Gastroesophageal sphincter (tissue), 4 donors: ENCODE data around the gene AKAP13. TPM values are rescaled to one million over a fixed set of nuclear protein-coding genes. Genes with fewer than 3 reads are reported as not detected.
"Not testable (repeated sequence)": the region's sequence is repeated elsewhere in the genome, so short reads cannot be mapped to it uniquely, and the experiment has no call there.

Experiments used
- ATAC-seq: fragments of 150-250 bp; one replicate; pipeline ENCODE4 v1.9.1; 2016; ENCODE audit warnings: mild to moderate bottlenecking, moderate library complexity
- H3K27ac ChIP-seq, 4 donors: fragments of 200-600 bp; sonication (generic) in 3 of 4; 1 replicate in 3 of 4; 2 replicates in 1 of 4; pipeline ENCODE4 v1.5.1; 2016 to 2019
- H3K27me3 ChIP-seq: fragments of 200-600 bp; sonication (generic); one replicate; pipeline ENCODE4 v1.5.1; 2019
- H3K36me3 ChIP-seq, 2 donors: fragments of 200-600 bp; sonication (generic); one replicate each; pipeline ENCODE4 v1.5.1; 2019; ENCODE audit warnings: control low read depth in 1 of 2
- H3K4me1 ChIP-seq, 3 donors: fragments of 200-600 bp; sonication (generic); 1 replicate in 2 of 3; 2 replicates in 1 of 3; pipeline ENCODE4 v1.5.1; 2016 to 2019; ENCODE audit warnings: control low read depth in 2 of 3
- H3K4me3 ChIP-seq, 2 donors: fragments of 200-600 bp; sonication (generic); one replicate each; pipeline ENCODE4 v1.5.1; 2019; ENCODE audit warnings: mild to moderate bottlenecking in 1 of 2, moderate library complexity in 1 of 2
- H3K9me3 ChIP-seq, 3 donors: fragments of 200-600 bp; sonication (generic); one replicate each; pipeline ENCODE4 v1.5.1; 2017 to 2019; ENCODE audit warnings: control low read depth in 2 of 3
- EP300 ChIP-seq: sonication (generic); formaldehyde crosslinking; IDR thresholded peaks from one replicate; pipeline ENCODE4 v1.6.1; 2017; ENCODE audit warnings: antibody characterized with exemption, mild to moderate bottlenecking
- POLR2A ChIP-seq, 2 donors: fragments of 450-650 bp; IDR thresholded peaks; one replicate each; pipeline ENCODE4 v1.6.1; 2017; ENCODE audit warnings: antibody characterized with exemption in 2 of 2, mild to moderate bottlenecking in 2 of 2, moderate library complexity in 1 of 2
- POLR2AphosphoS5 ChIP-seq: sonication (generic); formaldehyde crosslinking; IDR thresholded peaks from one replicate; pipeline ENCODE4 v1.6.1; 2017; ENCODE audit warnings: antibody characterized with exemption
- WGBS, 2 donors: methylation state at CpG; one replicate each; pipeline ENCODE4 v1.1.5; 2018; ENCODE audit warnings: low coverage in 1 of 2; 5-methylcytosine and 5-hydroxymethylcytosine counted together
- small RNA-seq, 4 donors: library from RNA; depleted of rRNA; stranded (forward); fragments of <200 nt; gene quantifications; one replicate each; pipeline ENCODE3, GENCODE V24; 2016
- total RNA-seq, 4 donors: library from RNA; depleted of rRNA; stranded (reverse); fragments of >200 nt; gene quantifications; one replicate each; pipeline ENCODE4 v1.1.0, GENCODE V29; 2016
- TF ChIP-seq, protein P1 (sequence below), 4 experiments: fragments of 200-600 bp in 2 of 4; fragments of 450-650 bp in 2 of 4; sonication (generic) in 1 of 4; IDR thresholded peaks; one replicate each; pipeline ENCODE4 v1.5.1; 2017 to 2019; ENCODE audit warnings: antibody characterized with exemption in 4 of 4, mild to moderate bottlenecking in 2 of 4, moderate library complexity in 2 of 4

The AKAP13 gene
- total RNA-seq, 4 donors from 2014 or later: 196 to 252 (median 215) TPM

DNA sequence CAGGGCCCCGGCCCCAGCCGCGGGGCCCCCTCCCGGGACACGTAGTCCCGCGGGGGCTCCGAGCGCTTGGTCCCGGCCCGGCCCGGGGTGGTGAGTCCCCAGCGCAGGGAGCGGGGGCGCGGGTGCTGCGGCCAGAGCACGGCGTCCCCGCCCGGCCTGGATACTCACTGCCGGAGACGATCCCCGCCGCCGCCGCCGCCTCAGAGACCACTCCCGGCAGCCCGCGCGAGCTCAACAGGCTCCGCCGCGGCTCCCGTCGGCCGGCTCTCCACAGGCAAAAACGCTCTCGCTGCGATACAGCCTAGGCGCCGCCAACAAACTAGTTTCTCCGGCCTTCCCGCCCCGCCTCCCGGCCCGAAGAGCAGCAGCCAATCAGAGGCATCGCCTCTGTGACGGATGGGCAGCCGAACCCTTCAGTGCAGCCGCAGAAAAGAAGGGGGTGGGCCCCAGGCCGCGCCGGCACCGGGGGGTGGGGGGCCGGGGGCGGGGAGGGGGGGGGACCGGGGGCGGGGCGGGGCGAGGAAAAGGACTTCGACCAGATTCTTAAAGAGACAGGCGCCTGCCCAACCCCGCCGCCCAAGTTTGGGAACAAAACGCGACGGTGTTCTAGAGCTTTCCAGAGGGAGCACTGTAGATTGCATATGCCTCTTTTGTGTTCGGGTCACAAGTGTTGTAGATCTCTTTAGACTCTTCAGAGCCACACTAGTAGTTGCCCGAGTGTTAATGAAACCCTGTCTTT is 414.4 kb downstream of the AKAP13 start, which contains the start of gene KLHL25:
TSS of gene KLHL25 (minus strand) at position 328 of the 739 bp plus-strand sequence. CDS start 25,115 bp downstream, outside the sequence.
- Histone ChIP-seq H3K27ac (peak within 1 kb of the TSS; percentile 39 to 95 (median 93)), H3K4me3 (peak within 1 kb of the TSS; percentile 59 to 81), H3K27me3 (no peaks in the 10 kb centered on the region), H3K4me1 (peaks cover 0 to 35% (median 12%) of the 10 kb centered on the region in 3 donors), H3K36me3 (no peaks in the 10 kb centered on the region), H3K9me3 (no peaks in the 10 kb centered on the region)
- TF ChIP-seq EP300 (no peak), POLR2A (IDR thresholded peaks at IDR 0.05) (peak; percentile 46 to 67), POLR2AphosphoS5 (peak; percentile 67)
- TF ChIP-seq, protein P1, sequence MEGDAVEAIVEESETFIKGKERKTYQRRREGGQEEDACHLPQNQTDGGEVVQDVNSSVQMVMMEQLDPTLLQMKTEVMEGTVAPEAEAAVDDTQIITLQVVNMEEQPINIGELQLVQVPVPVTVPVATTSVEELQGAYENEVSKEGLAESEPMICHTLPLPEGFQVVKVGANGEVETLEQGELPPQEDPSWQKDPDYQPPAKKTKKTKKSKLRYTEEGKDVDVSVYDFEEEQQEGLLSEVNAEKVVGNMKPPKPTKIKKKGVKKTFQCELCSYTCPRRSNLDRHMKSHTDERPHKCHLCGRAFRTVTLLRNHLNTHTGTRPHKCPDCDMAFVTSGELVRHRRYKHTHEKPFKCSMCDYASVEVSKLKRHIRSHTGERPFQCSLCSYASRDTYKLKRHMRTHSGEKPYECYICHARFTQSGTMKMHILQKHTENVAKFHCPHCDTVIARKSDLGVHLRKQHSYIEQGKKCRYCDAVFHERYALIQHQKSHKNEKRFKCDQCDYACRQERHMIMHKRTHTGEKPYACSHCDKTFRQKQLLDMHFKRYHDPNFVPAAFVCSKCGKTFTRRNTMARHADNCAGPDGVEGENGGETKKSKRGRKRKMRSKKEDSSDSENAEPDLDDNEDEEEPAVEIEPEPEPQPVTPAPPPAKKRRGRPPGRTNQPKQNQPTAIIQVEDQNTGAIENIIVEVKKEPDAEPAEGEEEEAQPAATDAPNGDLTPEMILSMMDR (IDR thresholded peaks at IDR 0.05): peak in 2 of 4 experiments; percentile 3 to 14
- WGBS, 2 donors: 0% methylated on average over 2 to 7 of the region's 71 CpGs
- peak; percentile 99 for ATAC-seq

DNA sequence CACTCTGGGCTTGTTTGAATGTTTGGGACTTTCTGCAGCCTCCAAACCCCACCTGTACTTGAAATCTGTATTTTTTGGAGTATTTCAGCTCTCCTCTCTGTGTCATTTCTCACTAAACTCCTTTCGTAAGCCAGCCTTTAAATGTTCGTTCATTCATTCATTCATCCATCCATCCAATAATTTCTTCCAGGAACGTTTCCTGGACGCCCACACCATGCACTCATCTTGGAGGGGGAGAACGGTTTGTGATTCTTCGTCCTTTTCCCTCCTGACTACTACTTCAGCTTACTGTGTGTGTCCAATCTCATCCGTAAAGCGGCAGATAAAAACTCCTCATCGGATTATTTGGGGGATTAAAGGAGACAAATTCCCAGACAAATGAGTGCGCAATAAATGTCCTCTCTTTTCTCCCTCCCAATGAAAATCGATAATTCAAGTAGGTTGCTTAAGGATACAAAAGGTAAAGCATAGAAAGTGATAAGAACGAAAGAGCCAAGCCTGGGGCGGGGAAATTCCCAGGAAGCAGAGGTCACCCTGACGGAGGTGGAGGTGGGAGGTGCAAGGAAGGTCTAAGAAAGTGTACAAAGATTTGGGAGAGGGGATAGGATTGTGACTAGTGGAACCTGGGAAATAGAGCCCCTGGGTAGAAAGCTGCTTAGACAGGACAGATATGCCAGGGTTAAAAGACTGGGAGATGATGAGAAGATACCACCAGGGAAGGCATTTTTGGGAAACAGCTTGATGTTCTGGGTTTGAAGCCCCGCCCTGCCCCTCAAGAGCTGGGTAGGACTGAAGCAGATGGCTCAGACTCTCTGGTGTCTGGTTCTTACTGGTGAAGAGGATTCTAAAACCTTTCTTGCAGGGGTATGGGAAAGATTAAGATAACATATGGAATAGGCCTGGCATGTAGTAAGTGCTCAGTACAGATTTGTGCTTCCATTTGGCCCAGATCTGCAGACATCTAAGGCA is 415.2 kb downstream of the AKAP13 start:
- TF ChIP-seq POLR2A (IDR thresholded peaks at IDR 0.05) (no peak), EP300 (no peak), POLR2AphosphoS5 (no peak)
- TF ChIP-seq, protein P1 (IDR thresholded peaks at IDR 0.05): no peak
- peak overlapping the region; percentile 24 to 81 for H3K4me3 ChIP-seq
- H3K27ac ChIP-seq: peak overlapping the region in 2 of 4 donors; percentile 44 to 95
- ATAC-seq: no peak
- H3K9me3 ChIP-seq: no peaks in the 10 kb centered on the region
- H3K4me1 ChIP-seq: peaks cover 0 to 40% (median 12%) of the 10 kb centered on the region in 3 donors
- no peaks in the 10 kb centered on the region for H3K27me3 ChIP-seq
- 35 to 43% methylated on average over 8 to 15 of the region's 15 CpGs for WGBS, 2 donors
- H3K36me3 ChIP-seq: no peaks in the 10 kb centered on the region

DNA sequence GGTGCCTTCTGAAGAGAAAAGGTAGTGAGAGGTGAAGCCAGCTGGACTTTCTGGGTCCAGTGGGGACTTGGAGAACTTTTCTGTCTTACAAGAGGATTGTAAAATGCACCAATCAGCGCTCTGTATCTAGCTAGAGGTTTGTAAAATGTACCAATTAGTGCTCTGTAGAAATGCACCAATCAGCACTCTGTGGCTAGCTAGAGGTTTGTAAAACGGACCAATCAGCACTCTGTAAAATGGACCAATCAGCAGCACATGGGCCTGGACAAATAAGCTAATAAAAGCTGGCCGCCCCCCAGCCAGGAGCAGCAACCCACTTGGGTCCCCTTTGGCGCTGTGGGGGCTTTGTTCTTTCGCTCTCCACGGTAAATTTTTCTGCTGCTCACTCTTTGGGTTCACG is 416.0 kb downstream of the AKAP13 start:
- not testable (repeated sequence) for H3K9me3 ChIP-seq, H3K36me3 ChIP-seq
- 83 to 89% methylated on average over 5 to 7 of the region's 7 CpGs for WGBS, 2 donors

More for the DNA sequence above, 416.0 kb downstream of the AKAP13 start:
- not testable (repeated sequence) for H3K4me3 ChIP-seq, H3K27me3 ChIP-seq, H3K27ac ChIP-seq, ATAC-seq
- H3K4me1 ChIP-seq: peaks cover 0 to 42% (median 12%) of the 10 kb centered on the region in 3 donors

Small RNA genes within 50 kb of the gene (small RNA-seq; reads per million reads assigned to genes)
- 0 to 0.18 (median 0) reads per million in 4 donors for gene AC021739.1
- 0 to 3.0 (median 0.44) reads per million in 4 donors for gene MIR1276
- gene RNU6-1280P: 0 reads per million in 4 donors
- gene RNU7-79P: 0 reads per million in 4 donors
